ENCODE measurements around the gene MEGF6. TPM values are rescaled to one million over a fixed set of nuclear protein-coding genes. Genes with fewer than 3 reads are reported as not detected.

MEGF6 gene
- total and polyA plus RNA-seq, 9 of the 15 experiments (the other 6 are each of a cell fraction or from before 2014, with no cell fraction given): 0.03 to 1.7 (median 0.24) TPM; not detected in 3

DNA sequence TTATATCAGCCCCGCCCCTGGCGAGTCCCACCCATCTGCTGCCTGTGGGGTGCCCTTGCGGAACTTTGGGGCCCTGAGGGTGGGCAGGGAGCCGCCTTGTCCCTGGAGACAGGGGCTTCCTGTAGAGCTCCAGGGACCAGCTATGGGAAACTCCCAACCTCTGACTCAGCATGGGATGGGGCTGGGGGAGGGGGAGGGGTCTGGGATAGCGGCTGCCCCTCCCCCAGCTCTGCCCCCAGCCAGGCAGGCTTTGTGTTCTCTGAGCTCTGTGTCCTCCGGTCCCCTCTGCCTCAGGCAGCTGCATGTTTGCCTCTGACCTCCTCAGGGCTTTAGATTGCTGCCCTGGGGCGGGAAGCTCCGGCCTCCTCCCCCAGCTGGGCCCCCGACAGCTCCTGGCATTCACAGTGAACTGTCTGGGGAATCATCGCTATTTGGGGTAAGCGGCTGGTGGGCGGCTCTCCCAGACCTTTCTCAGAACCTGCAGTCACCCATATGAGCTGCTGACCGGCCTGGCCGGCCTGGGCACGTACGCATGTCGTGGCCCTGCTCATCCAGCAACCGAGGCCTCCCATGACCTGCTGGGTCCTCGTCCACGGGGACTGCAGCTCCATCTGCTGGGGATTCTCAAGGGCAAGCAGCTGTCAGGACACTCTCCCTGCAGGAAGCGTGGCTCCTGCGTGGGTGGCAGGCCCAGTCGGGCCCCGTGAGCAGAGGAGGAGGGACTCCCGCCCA lies 139.8 kb downstream of the MEGF6 start (continued):
- TF ChIP-seq SIN3B (IDR thresholded peaks at IDR 0.05; ENCODE audit: low read depth): no peak
- TF ChIP-seq STAG1 (CRISPR knock-in tag; IDR thresholded peaks at IDR 0.05; ENCODE audit: borderline replicate concordance): 0 out of 2 replicates have a peak, but pooled peaks have one; percentile 13
- peak; percentile 39; the same call in 1 of the 2 replicates for TF ChIP-seq SAFB (IDR thresholded peaks at IDR 0.05; ENCODE audit: borderline replicate concordance, low read depth, low read length)
- no peak for TF ChIP-seq ZNF3 (CRISPR knock-in tag; IDR thresholded peaks at IDR 0.05)
- no peak for TF ChIP-seq ARNT (IDR thresholded peaks at IDR 0.05)
- TF ChIP-seq U2AF1 (optimal IDR thresholded peaks at IDR 0.05; ENCODE audit: low read depth, low read length): no peak
- TF ChIP-seq SIN3A (IDR thresholded peaks at IDR 0.05; ENCODE audit: borderline replicate concordance in 2 of 2, control insufficient read depth in 1 of 2, low read depth in 2 of 2, low read length in 2 of 2): no peak
- TF ChIP-seq GTF2A2 (tag; IDR thresholded peaks at IDR 0.05): no peak
- no peak for TF ChIP-seq ETS2 (tag; IDR thresholded peaks at IDR 0.05; ENCODE audit: borderline replicate concordance, poor library complexity, severe bottlenecking)
- TF ChIP-seq, protein P1, sequence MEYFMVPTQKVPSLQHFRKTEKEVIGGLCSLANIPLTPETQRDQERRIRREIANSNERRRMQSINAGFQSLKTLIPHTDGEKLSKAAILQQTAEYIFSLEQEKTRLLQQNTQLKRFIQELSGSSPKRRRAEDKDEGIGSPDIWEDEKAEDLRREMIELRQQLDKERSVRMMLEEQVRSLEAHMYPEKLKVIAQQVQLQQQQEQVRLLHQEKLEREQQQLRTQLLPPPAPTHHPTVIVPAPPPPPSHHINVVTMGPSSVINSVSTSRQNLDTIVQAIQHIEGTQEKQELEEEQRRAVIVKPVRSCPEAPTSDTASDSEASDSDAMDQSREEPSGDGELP (CRISPR knock-in tag; IDR thresholded peaks at IDR 0.05; ENCODE audit: borderline replicate concordance): peak; percentile 35; the same call in 1 of the 2 replicates
- TF ChIP-seq ESRRA (IDR thresholded peaks at IDR 0.05; ENCODE audit: borderline replicate concordance, low read depth): peak; percentile 41; the same call in 1 of the 2 replicates
- TF ChIP-seq HDAC1 (IDR thresholded peaks at IDR 0.05): 0 out of 4 replicates have a peak, but pooled peaks of 1 of the 2 experiments have one; percentile 22
- peak; percentile 50; the same call in 1 of the 2 replicates for TF ChIP-seq L3MBTL2 (IDR thresholded peaks at IDR 0.05)
- TF ChIP-seq SMC3 (conservative IDR thresholded peaks at IDR 0.05; ENCODE audit: insufficient read depth, low read depth, low read length): 0 out of 2 replicates have a peak, but pooled peaks have one; percentile 9

Measured in K562 (cell line).